ENCODE data around the gene ARL4D.

DNA sequence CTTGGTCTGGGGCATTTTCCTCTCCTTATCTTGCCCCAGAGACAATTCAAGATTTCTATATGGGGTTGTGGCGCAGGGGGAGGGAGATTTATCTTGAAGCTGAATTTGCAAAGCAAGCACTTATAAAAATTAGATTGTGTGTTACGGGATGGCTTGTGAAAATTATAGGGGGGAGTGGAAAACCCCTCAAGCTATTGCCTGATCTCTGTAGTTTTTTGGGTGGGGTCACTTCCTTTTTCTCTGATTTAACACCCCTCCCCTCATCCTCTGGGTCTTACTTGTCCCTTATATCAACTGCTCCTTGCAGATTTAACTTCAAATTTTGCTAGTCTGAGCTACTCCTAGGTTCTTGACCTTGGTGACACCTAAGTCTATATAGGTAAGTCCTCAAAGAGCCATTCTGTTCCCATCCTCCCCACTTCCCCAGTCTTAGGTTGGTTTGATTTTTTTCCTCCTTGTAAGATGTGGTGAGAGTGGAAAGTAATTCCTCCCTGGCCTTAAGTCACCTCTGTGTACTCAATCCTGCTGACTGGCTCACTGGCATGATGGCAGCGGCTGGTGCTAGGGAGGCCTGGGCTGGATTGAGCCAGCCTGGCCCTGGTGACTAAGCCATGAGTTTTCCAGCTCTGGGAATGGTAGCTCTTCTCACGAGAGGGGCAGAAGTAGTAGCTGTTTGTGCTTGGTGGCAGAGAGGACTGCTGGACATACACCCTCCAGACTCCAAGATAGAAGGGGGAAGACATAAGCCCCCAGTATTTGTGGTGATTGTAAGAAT, 2.3 kb downstream of the ARL4D start:
- TF ChIP-seq, protein P1, sequence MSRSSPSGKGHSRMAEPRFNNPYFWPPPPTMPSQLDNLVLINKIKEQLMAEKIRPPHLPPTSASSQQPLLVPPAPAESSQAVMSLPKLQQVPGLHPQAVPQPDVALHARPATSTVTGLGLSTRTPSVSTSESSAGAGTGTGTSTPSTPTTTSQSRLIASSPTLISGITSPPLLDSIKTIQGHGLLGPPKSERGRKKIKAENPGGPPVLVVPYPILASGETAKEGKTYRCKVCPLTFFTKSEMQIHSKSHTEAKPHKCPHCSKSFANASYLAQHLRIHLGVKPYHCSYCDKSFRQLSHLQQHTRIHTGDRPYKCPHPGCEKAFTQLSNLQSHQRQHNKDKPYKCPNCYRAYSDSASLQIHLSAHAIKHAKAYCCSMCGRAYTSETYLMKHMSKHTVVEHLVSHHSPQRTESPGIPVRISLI (tag by site-specific recombination; IDR thresholded peaks at IDR 0.05), result no peak
- TF ChIP-seq CTCF (tag by site-specific recombination; IDR thresholded peaks at IDR 0.05), result no peak
- TF ChIP-seq RBAK (tag by site-specific recombination; IDR thresholded peaks at IDR 0.05), result no peak
- TF ChIP-seq, protein P2, sequence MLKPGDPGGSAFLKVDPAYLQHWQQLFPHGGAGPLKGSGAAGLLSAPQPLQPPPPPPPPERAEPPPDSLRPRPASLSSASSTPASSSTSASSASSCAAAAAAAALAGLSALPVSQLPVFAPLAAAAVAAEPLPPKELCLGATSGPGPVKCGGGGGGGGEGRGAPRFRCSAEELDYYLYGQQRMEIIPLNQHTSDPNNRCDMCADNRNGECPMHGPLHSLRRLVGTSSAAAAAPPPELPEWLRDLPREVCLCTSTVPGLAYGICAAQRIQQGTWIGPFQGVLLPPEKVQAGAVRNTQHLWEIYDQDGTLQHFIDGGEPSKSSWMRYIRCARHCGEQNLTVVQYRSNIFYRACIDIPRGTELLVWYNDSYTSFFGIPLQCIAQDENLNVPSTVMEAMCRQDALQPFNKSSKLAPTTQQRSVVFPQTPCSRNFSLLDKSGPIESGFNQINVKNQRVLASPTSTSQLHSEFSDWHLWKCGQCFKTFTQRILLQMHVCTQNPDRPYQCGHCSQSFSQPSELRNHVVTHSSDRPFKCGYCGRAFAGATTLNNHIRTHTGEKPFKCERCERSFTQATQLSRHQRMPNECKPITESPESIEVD (tag by site-specific recombination; IDR thresholded peaks at IDR 0.05), result no peak
- TF ChIP-seq OVOL3 (tag by site-specific recombination; IDR thresholded peaks at IDR 0.05), result no peak
- TF ChIP-seq ZNF138 (tag by site-specific recombination; IDR thresholded peaks at IDR 0.05; ENCODE audit: borderline replicate concordance), result no peak
- TF ChIP-seq ZBTB1 (tag by site-specific recombination; IDR thresholded peaks at IDR 0.05), result no peak
- TF ChIP-seq, protein P3, sequence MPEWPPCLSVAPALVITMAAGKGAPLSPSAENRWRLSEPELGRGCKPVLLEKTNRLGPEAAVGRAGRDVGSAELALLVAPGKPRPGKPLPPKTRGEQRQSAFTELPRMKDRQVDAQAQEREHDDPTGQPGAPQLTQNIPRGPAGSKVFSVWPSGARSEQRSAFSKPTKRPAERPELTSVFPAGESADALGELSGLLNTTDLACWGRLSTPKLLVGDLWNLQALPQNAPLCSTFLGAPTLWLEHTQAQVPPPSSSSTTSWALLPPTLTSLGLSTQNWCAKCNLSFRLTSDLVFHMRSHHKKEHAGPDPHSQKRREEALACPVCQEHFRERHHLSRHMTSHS (tag by site-specific recombination; IDR thresholded peaks at IDR 0.05), result no peak
- TF ChIP-seq, protein P4, sequence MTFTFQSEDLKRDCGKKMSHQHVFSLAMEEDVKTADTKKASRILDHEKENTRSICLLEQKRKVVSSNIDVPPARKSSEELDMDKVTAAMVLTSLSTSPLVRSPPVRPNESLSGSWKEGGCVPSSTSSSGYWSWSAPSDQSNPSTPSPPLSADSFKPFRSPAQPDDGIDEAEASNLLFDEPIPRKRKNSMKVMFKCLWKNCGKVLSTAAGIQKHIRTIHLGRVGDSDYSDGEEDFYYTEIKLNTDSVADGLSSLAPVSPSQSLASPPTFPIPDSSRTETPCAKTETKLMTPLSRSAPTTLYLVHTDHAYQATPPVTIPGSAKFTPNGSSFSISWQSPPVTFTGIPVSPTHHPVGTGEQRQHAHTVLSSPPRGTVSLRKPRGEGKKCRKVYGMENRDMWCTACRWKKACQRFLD (tag by site-specific recombination; IDR thresholded peaks at IDR 0.05), result no peak
- TF ChIP-seq ZBTB17 (tag by site-specific recombination; IDR thresholded peaks at IDR 0.05), result peak; percentile 74
- TF ChIP-seq, protein P5, sequence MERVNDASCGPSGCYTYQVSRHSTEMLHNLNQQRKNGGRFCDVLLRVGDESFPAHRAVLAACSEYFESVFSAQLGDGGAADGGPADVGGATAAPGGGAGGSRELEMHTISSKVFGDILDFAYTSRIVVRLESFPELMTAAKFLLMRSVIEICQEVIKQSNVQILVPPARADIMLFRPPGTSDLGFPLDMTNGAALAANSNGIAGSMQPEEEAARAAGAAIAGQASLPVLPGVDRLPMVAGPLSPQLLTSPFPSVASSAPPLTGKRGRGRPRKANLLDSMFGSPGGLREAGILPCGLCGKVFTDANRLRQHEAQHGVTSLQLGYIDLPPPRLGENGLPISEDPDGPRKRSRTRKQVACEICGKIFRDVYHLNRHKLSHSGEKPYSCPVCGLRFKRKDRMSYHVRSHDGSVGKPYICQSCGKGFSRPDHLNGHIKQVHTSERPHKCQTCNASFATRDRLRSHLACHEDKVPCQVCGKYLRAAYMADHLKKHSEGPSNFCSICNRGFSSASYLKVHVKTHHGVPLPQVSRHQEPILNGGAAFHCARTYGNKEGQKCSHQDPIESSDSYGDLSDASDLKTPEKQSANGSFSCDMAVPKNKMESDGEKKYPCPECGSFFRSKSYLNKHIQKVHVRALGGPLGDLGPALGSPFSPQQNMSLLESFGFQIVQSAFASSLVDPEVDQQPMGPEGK (tag by site-specific recombination; IDR thresholded peaks at IDR 0.05), result no peak
- no peak for TF ChIP-seq ZNF571 (tag by site-specific recombination; IDR thresholded peaks at IDR 0.05)
- TF ChIP-seq ATF2 (tag by site-specific recombination; IDR thresholded peaks at IDR 0.05; ENCODE audit: low read depth), result no peak

Data from HEK293 (cell line).